ENCODE measurements around the gene CTIF.

CTIF gene

GRCh38 chr18:48623468-48624235 is 84.8 kb downstream of the CTIF start:
- peak; percentile 82 for DNase-seq (ENCODE audit: low read depth)

GRCh38 chr18:48624856-48625255 is 86.0 kb downstream of the CTIF start:
- no peak for DNase-seq (ENCODE audit: low read depth)
- no peak overlapping the region for H3K4me3 ChIP-seq (ENCODE audit: low read length)
- no peak for TF ChIP-seq CTCF (IDR thresholded peaks at IDR 0.05; ENCODE audit: insufficient read depth, low read depth, low read length, missing control alignments)

More at GRCh38 chr18:48623468-48624235, 84.8 kb downstream of the CTIF start:
- no peak overlapping the region for H3K4me3 ChIP-seq (ENCODE audit: low read length)
- no peak for TF ChIP-seq CTCF (IDR thresholded peaks at IDR 0.05; ENCODE audit: insufficient read depth, low read depth, low read length, missing control alignments)

- no peak for TF ChIP-seq CTCF (IDR thresholded peaks at IDR 0.05; ENCODE audit: insufficient read depth, low read depth, low read length, missing control alignments)
- peak; percentile 56 for DNase-seq (ENCODE audit: low read depth)
Observed at GRCh38 chr18:48627216-48627615, 88.4 kb downstream of the CTIF start.

GRCh38 chr18:48629730-48630324 is 91.0 kb downstream of the CTIF start:
- H3K4me3 ChIP-seq (ENCODE audit: low read length): no peak overlapping the region
- no peak for TF ChIP-seq CTCF (IDR thresholded peaks at IDR 0.05; ENCODE audit: insufficient read depth, low read depth, low read length, missing control alignments)
- peak; percentile 91 for DNase-seq (ENCODE audit: low read depth)

More at GRCh38 chr18:48627216-48627615, 88.4 kb downstream of the CTIF start:
- H3K4me3 ChIP-seq (ENCODE audit: low read length): no peak overlapping the region

GRCh38 chr18:48631851-48632250 is 93.0 kb downstream of the CTIF start:
- no peak for TF ChIP-seq CTCF (IDR thresholded peaks at IDR 0.05; ENCODE audit: insufficient read depth, low read depth, low read length, missing control alignments)
- no peak for DNase-seq (ENCODE audit: low read depth)
- H3K4me3 ChIP-seq (ENCODE audit: low read length): no peak overlapping the region

GRCh38 chr18:48632676-48633257 is 93.9 kb downstream of the CTIF start:
- H3K4me3 ChIP-seq (ENCODE audit: low read length): no peak overlapping the region
- no peak for TF ChIP-seq CTCF (IDR thresholded peaks at IDR 0.05; ENCODE audit: insufficient read depth, low read depth, low read length, missing control alignments)
- no peak for DNase-seq (ENCODE audit: low read depth)
